PC-9 (cell line): ENCODE results near the gene ALPK1. TPM values are rescaled to one million over a fixed set of nuclear protein-coding genes. Genes with fewer than 3 reads are reported as not detected.

Experiments
- BruUV-seq: library from RNA; stranded (reverse); fragments of 400-500 nt; replicated peaks from 2 replicates; lab custom pipeline; 2021; lab: Mats Ljungman, UMichigan
- CTCF ChIA-PET: fragments of 300-600 bp; sonication (Branson Sonifier 250); formaldehyde crosslinking; loops from one replicate; lab custom pipeline; 2022; ENCODE audit warnings: antibody characterized with exemption; lab: Charles Lee
- POLR2A ChIA-PET: fragments of 300-600 bp; sonication (Branson Sonifier 250); formaldehyde crosslinking; loops from one replicate; lab custom pipeline; 2022; ENCODE audit warnings: antibody characterized with exemption; ENCODE audit not compliant: unreplicated experiment; lab: Charles Lee
- DNase-seq, 2 experiments: peaks; one replicate each; pipeline versions ENCODE4 v3.0.0 to v3.0.0-alpha.2; 2015 to 2022; ENCODE audit warnings: mixed read lengths in 1 of 2
- H2AFZ ChIP-seq: fragments of 200-600 bp; sonication (generic); 2 replicates; pipeline ENCODE4 v1.8.1; 2017; ENCODE audit warnings: antibody characterized with exemption
- H3F3A ChIP-seq: fragments of 200-600 bp; sonication (generic); 2 replicates; pipeline ENCODE4 v1.8.1; 2017; ENCODE audit warnings: antibody characterized with exemption, mild to moderate bottlenecking, low read depth; ENCODE audit not compliant: insufficient read depth
- H3K27ac ChIP-seq: fragments of 200-600 bp; sonication (generic); 2 replicates; pipeline ENCODE4 v1.6.1; 2016; ENCODE audit warnings: mixed run types
- H3K27me3 ChIP-seq: fragments of 200-600 bp; sonication (generic); 2 replicates; pipeline ENCODE4 v1.6.1; 2016; ENCODE audit warnings: low read depth, mixed run types; ENCODE audit not compliant: insufficient read depth
- H3K36me3 ChIP-seq: fragments of 200-600 bp; sonication (generic); 2 replicates; pipeline ENCODE4 v1.6.1; 2016; ENCODE audit warnings: low read depth, mixed run types
- H3K4me1 ChIP-seq: fragments of 200-600 bp; sonication (generic); replicated peaks from 2 replicates; pipeline ENCODE4 v1.6.1; 2016; ENCODE audit warnings: mixed run types; ENCODE audit not compliant: insufficient read depth
- H3K4me2 ChIP-seq: fragments of 200-600 bp; sonication (generic); 2 replicates; pipeline ENCODE4 v1.6.1; 2017; ENCODE audit warnings: mixed run types
- H3K4me3 ChIP-seq: fragments of 200-600 bp; sonication (generic); 2 replicates; pipeline ENCODE4 v1.6.1; 2016; ENCODE audit warnings: mixed run types
- H3K79me2 ChIP-seq: fragments of 200-600 bp; sonication (generic); 2 replicates; pipeline ENCODE4 v1.6.1; 2017; ENCODE audit warnings: low read depth, mixed run types
- H3K9me2 ChIP-seq: fragments of 200-600 bp; sonication (generic); 2 replicates; pipeline ENCODE4 v1.8.1; 2017; ENCODE audit warnings: mild to moderate bottlenecking; ENCODE audit not compliant: insufficient read depth
- H3K9me3 ChIP-seq: fragments of 200-600 bp; sonication (generic); 2 replicates; pipeline ENCODE4 v1.8.1; 2016; ENCODE audit warnings: low read depth; ENCODE audit not compliant: insufficient read depth
- H4K20me1 ChIP-seq: fragments of 200-600 bp; sonication (generic); 2 replicates; pipeline ENCODE4 v1.8.1; 2017; ENCODE audit not compliant: insufficient read depth
- CTCF ChIP-seq: fragments of 200-600 bp; sonication (generic); conservative IDR thresholded peaks from 2 replicates; pipeline ENCODE4 v1.6.1; 2017; ENCODE audit warnings: mixed run types, antibody characterized with exemption, mild to moderate bottlenecking, moderate library complexity
- EZH2 ChIP-seq: fragments of 200-600 bp; sonication (generic); IDR thresholded peaks from 2 replicates; pipeline ENCODE4 v1.8.0; 2017; ENCODE audit warnings: antibody characterized with exemption, low read depth
- intact Hi-C: fragments of 100-400 bp; cut with micrococcal nuclease; formaldehyde crosslinking; loops from one replicate; pipeline ENCODE4 v1.10.0; 2022; ENCODE audit not compliant: unreplicated experiment
- total RNA-seq: library from RNA; stranded (reverse); gene quantifications from 2 replicates; pipeline ENCODE4 v1.2.3, GENCODE V29; 2021

The ALPK1 gene
- total RNA-seq, 1 experiment from 2014 or later, result 35.4 TPM

- CTCF ChIA-PET, result no interaction called here
These were observed 120.9 kb downstream of the ALPK1 start for GRCh38 chr4:112418092-112418491.

GRCh38 chr4:112421911-112422310, 124.7 kb downstream of the ALPK1 start:
- H4K20me1 ChIP-seq, result no peaks in the 10 kb centered on the region
- no peak for TF ChIP-seq CTCF
- no peak for TF ChIP-seq EZH2
- H3K4me2 ChIP-seq, result no peak overlapping the region
- POLR2A ChIA-PET, result no interaction called here
- no peaks in the 10 kb centered on the region for H3K4me1 ChIP-seq
- peaks cover 3% of the 10 kb centered on the region; the same call in 1 of the 2 replicates for H3K9me2 ChIP-seq
- no peaks in the 10 kb centered on the region for H3K9me3 ChIP-seq
- CTCF ChIA-PET, result no interaction called here
- no peak for DNase-seq
- no peak overlapping the region for H2AFZ ChIP-seq
- H3K36me3 ChIP-seq, result no peaks in the 10 kb centered on the region
- intact Hi-C loops, result no loop called here
- H3K27me3 ChIP-seq, result no peaks in the 10 kb centered on the region
- no TSS peak for BruUV-seq
- H3K79me2 ChIP-seq, result no peaks in the 10 kb centered on the region
- no peaks in the 10 kb centered on the region for H3F3A ChIP-seq
- no peak overlapping the region for H3K4me3 ChIP-seq
- no peak overlapping the region for H3K27ac ChIP-seq

More at GRCh38 chr4:112418092-112418491, 120.9 kb downstream of the ALPK1 start:
- no peaks in the 10 kb centered on the region; the same call in 1 of the 2 replicates for H3K9me3 ChIP-seq
- no peaks in the 10 kb centered on the region for H3K36me3 ChIP-seq
- TF ChIP-seq EZH2 (no peak), CTCF (no peak)
- H3K9me2 ChIP-seq, result peaks cover 3% of the 10 kb centered on the region; the same call in 1 of the 2 replicates
- no peak overlapping the region for H3K27ac ChIP-seq
- H3F3A ChIP-seq, result no peaks in the 10 kb centered on the region
- peaks cover 4% of the 10 kb centered on the region; the same call in 1 of the 2 replicates for H3K4me1 ChIP-seq
- no peaks in the 10 kb centered on the region for H3K27me3 ChIP-seq
- no TSS peak for BruUV-seq
- no peak overlapping the region for H3K4me3 ChIP-seq
- DNase-seq, result no peak
- H4K20me1 ChIP-seq, result no peaks in the 10 kb centered on the region
- POLR2A ChIA-PET, result no interaction called here
- no peaks in the 10 kb centered on the region for H3K79me2 ChIP-seq
- intact Hi-C loops, result no loop called here
- no peak overlapping the region for H3K4me2 ChIP-seq
- H2AFZ ChIP-seq, result no peak overlapping the region

- H3K4me2 ChIP-seq, result no peak overlapping the region
- no peaks in the 10 kb centered on the region for H3K4me1 ChIP-seq
- no peak for TF ChIP-seq CTCF
- peaks cover 3% of the 10 kb centered on the region; the same call in 1 of the 2 replicates for H3K9me2 ChIP-seq
- intact Hi-C loops, result no loop called here
- POLR2A ChIA-PET, result no interaction called here
- CTCF ChIA-PET, result no interaction called here
- H3K4me3 ChIP-seq, result no peak overlapping the region
- H3K36me3 ChIP-seq, result no peaks in the 10 kb centered on the region
- no peaks in the 10 kb centered on the region for H4K20me1 ChIP-seq
- no peaks in the 10 kb centered on the region for H3F3A ChIP-seq
- H2AFZ ChIP-seq, result no peak overlapping the region
- H3K79me2 ChIP-seq, result no peaks in the 10 kb centered on the region
- no peak overlapping the region for H3K27ac ChIP-seq
- H3K9me3 ChIP-seq, result no peaks in the 10 kb centered on the region
- BruUV-seq, result no TSS peak
- DNase-seq, result no peak
- H3K27me3 ChIP-seq, result no peaks in the 10 kb centered on the region
These were observed 125.5 kb downstream of the ALPK1 start for GRCh38 chr4:112422644-112423043.
